SW 1271 (cell line): ENCODE measurements around the gene SSUH2.

Experiments
- DNase-seq, 2 experiments: peaks; one replicate each; lab custom pipeline; 2025; lab: John Stamatoyannopoulos, UW

Gene SSUH2

GRCh38 chr3:8641472-8641871 is 3.1 kb downstream of the SSUH2 start:
- no peak for DNase-seq

GRCh38 chr3:8640223-8640622 is 4.4 kb downstream of the SSUH2 start:
- DNase-seq, result no peak

- no peak for DNase-seq
Measured at GRCh38 chr3:8639659-8640000, 5.0 kb downstream of the SSUH2 start.

- no peak for DNase-seq
Measured at GRCh38 chr3:8638994-8639658, 5.5 kb downstream of the SSUH2 start.

- no peak for DNase-seq
Measured at GRCh38 chr3:8637348-8637747, 7.2 kb downstream of the SSUH2 start.

- DNase-seq, result no peak
Measured at GRCh38 chr3:8635631-8636030, 9.0 kb downstream of the SSUH2 start.

- DNase-seq, result no peak
Measured at GRCh38 chr3:8635125-8635524, 9.5 kb downstream of the SSUH2 start.

GRCh38 chr3:8632402-8633237 is 12.0 kb downstream of the SSUH2 start:
- DNase-seq, result no peak

GRCh38 chr3:8631661-8632060 is 12.9 kb downstream of the SSUH2 start:
- peak in 1 of 2 experiments; percentile 14 for DNase-seq

- peak; percentile 93 to 98 for DNase-seq
Measured at GRCh38 chr3:8629151-8630021, 15.2 kb downstream of the SSUH2 start.

GRCh38 chr3:8627949-8628348 is 16.6 kb downstream of the SSUH2 start:
- no peak for DNase-seq

- DNase-seq, result no peak
Measured at GRCh38 chr3:8627201-8627940, 17.2 kb downstream of the SSUH2 start.

GRCh38 chr3:8625991-8626390 is 18.6 kb downstream of the SSUH2 start:
- peak; percentile 39 to 62 for DNase-seq

- no peak for DNase-seq
Measured at GRCh38 chr3:8624612-8625011, 20.0 kb downstream of the SSUH2 start.

GRCh38 chr3:8623741-8624140 is 20.9 kb downstream of the SSUH2 start:
- no peak for DNase-seq

GRCh38 chr3:8622873-8623691 is 21.5 kb downstream of the SSUH2 start:
- peak in 1 of 2 experiments; percentile 52 for DNase-seq

GRCh38 chr3:8621872-8622271 is 22.7 kb downstream of the SSUH2 start:
- no peak for DNase-seq

GRCh38 chr3:8621141-8621540 is 23.5 kb downstream of the SSUH2 start:
- DNase-seq, result no peak

GRCh38 chr3:8619548-8619947 is 25.1 kb downstream of the SSUH2 start:
- DNase-seq, result no peak

- no peak for DNase-seq
Measured at GRCh38 chr3:8618950-8619349, 25.6 kb downstream of the SSUH2 start.

GRCh38 chr3:8617921-8618320 is 26.7 kb downstream of the SSUH2 start:
- no peak for DNase-seq
